Endothelial cell of umbilical vein (primary cell): ENCODE results near the gene HRH3. TPM values are rescaled to one million over a fixed set of nuclear protein-coding genes. Genes with fewer than 3 reads are reported as not detected.

Experiments used
- BruUV-seq: library from RNA; stranded (reverse); fragments of 400-500 nt; replicated peaks from 2 replicates; lab custom pipeline; 2021; lab: Mats Ljungman, UMichigan
- CTCF ChIA-PET: fragments of 300-600, 350-600 bp; sonication (Branson Sonifier 250); formaldehyde crosslinking; loops from one replicate; lab custom pipeline; 2021; ENCODE audit warnings: antibody characterized with exemption, inconsistent platforms; lab: Charles Lee
- POLR2A ChIA-PET: fragments of 300-600, 350-600 bp; sonication (Branson Sonifier 250); formaldehyde crosslinking; loops from one replicate; lab custom pipeline; 2021; ENCODE audit warnings: antibody characterized with exemption, inconsistent platforms; lab: Charles Lee
- DNase-seq: peaks from one replicate; pipeline ENCODE4 v3.0.0-alpha.2; 2011; ENCODE audit warnings: low read depth, low spot score
- FAIRE-seq: peaks from 2 replicates; lab custom pipeline; 2011; peaks lifted over from hg19 to GRCh38; lab: Jason Lieb, UNC
- H2AFZ ChIP-seq: 2 replicates; pipeline ENCODE4 v1.6.0; 2012; ENCODE audit warnings: low read depth, low read length, control low read depth, inconsistent platforms
- H3K27ac ChIP-seq: 2 replicates; pipeline ENCODE4 v1.5.1; 2011; ENCODE audit warnings: low read depth, mild to moderate bottlenecking, control low read depth, low read length, moderate library complexity; ENCODE audit not compliant: insufficient read depth
- H3K27me3 ChIP-seq, 2 experiments: 2 replicates each; pipeline versions ENCODE4 v1.6.0 to v1.6.1; 2011; ENCODE audit warnings: low read length in 2 of 2, mixed read lengths in 1 of 2; ENCODE audit not compliant: control insufficient read depth in 2 of 2, insufficient read depth in 2 of 2
- H3K36me3 ChIP-seq, 2 experiments: 2 replicates in 1 of 2; 3 replicates in 1 of 2; pipeline ENCODE4 v1.5.1; 2011; ENCODE audit warnings: low read length in 2 of 2, mild to moderate bottlenecking in 1 of 2, moderate library complexity in 1 of 2; ENCODE audit not compliant: control insufficient read depth in 2 of 2, insufficient read depth in 2 of 2; ENCODE audit errors: extremely low read depth in 1 of 2
- H3K4me1 ChIP-seq: 3 replicates; pipeline ENCODE4 v1.5.1; 2011; ENCODE audit warnings: mild to moderate bottlenecking, low read length; ENCODE audit not compliant: control insufficient read depth, insufficient read depth; ENCODE audit errors: extremely low read depth
- H3K4me2 ChIP-seq: 2 replicates; pipeline ENCODE4 v1.6.1; 2011; ENCODE audit warnings: low read length, control low read depth, mixed read lengths; ENCODE audit not compliant: insufficient read depth
- H3K4me3 ChIP-seq, 3 experiments: fragments of 200-600 bp in 1 of 3; sonication (generic), shearing (Covaris generic) in 1 of 3; replicated peaks in 1 of 3; 2 replicates each; pipeline ENCODE4 v1.5.1; 2011 to 2016; ENCODE audit warnings: control low read depth in 3 of 3, low read length in 3 of 3, mild to moderate bottlenecking in 2 of 3, inconsistent platforms in 1 of 3, low read depth in 1 of 3, moderate library complexity in 1 of 3; ENCODE audit not compliant: insufficient read depth in 1 of 3
- H3K79me2 ChIP-seq: 2 replicates; pipeline ENCODE4 v1.6.0; 2012; ENCODE audit warnings: low read length, inconsistent platforms; ENCODE audit not compliant: control insufficient read depth, insufficient read depth
- H3K9ac ChIP-seq: replicated peaks from 2 replicates; pipeline ENCODE3; 2011; ENCODE audit warnings: low read length, control low read depth; ENCODE audit not compliant: insufficient read depth; ENCODE audit errors: extremely low read depth
- H3K9me1 ChIP-seq: replicated peaks from 3 replicates; pipeline ENCODE4 v1.6.0; 2011; ENCODE audit warnings: mild to moderate bottlenecking, low read length; ENCODE audit not compliant: control insufficient read depth, insufficient read depth; ENCODE audit errors: extremely low read depth
- H3K9me3 ChIP-seq: replicated peaks from 2 replicates; pipeline ENCODE4 v1.5.1; 2012; ENCODE audit warnings: low read length, inconsistent platforms; ENCODE audit not compliant: control insufficient read depth, insufficient read depth
- H4K20me1 ChIP-seq: replicated peaks from 2 replicates; pipeline ENCODE3; 2011; ENCODE audit warnings: mild to moderate bottlenecking, low read length; ENCODE audit not compliant: control insufficient read depth, insufficient read depth; ENCODE audit errors: extremely low read depth
- EZH2 ChIP-seq: IDR thresholded peaks from 2 replicates; pipeline ENCODE4 v1.6.1; 2012; ENCODE audit warnings: borderline replicate concordance, low read depth, mild to moderate bottlenecking, moderate library complexity, low read length, inconsistent platforms; ENCODE audit not compliant: severe bottlenecking
- FOS ChIP-seq: IDR thresholded peaks from 2 replicates; pipeline ENCODE4 v1.6.1; 2011; ENCODE audit warnings: mild to moderate bottlenecking, low read length, moderate library complexity, borderline replicate concordance; ENCODE audit not compliant: insufficient read depth
- GATA2 ChIP-seq: IDR thresholded peaks from 2 replicates; pipeline ENCODE4 v1.7.0; 2011; ENCODE audit warnings: low read depth, mild to moderate bottlenecking, moderate library complexity, mixed read lengths, low read length; ENCODE audit not compliant: insufficient read length, insufficient read depth
- MYC ChIP-seq: IDR thresholded peaks from one replicate; pipeline ENCODE4 v1.6.1; 2011; ENCODE audit warnings: mild to moderate bottlenecking, low read depth, low read length
- POLR2A ChIP-seq: IDR thresholded peaks from 2 replicates; pipeline ENCODE4 v1.6.1; 2012; ENCODE audit warnings: low read depth, mild to moderate bottlenecking, control low read depth, low read length
- POLR2AphosphoS5 ChIP-seq: IDR thresholded peaks from 2 replicates; pipeline ENCODE4 v1.6.1; 2012; ENCODE audit warnings: low read depth, mild to moderate bottlenecking, control low read depth, low read length, moderate library complexity; ENCODE audit not compliant: insufficient read depth
- dilution Hi-C: fragments of 300-500 bp; cut with MboI; formaldehyde crosslinking; loops from one replicate; pipeline ENCODE4 v1.15.0; 2019; ENCODE audit warnings: low sequenced_read_pairs; ENCODE audit not compliant: extremely low pct_ligation_motif_present
- intact Hi-C: fragments of 100-400 bp; cut with micrococcal nuclease; formaldehyde crosslinking; loops from one replicate; pipeline ENCODE4 v1.10.0; 2022
- polyA plus RNA-seq, 4 experiments: library from polyadenylated mRNA; depleted of rRNA in 3 of 4; stranded (reverse) in 3 of 4; unstranded in 1 of 4; fragments of >200 nt; gene quantifications; 2 replicates each; pipeline versions ENCODE4 v1.2.1 to v1.2.3, GENCODE V29; 2011 to 2012; ENCODE audit warnings: missing spikeins in 1 of 4
- total RNA-seq: library from RNA; stranded (reverse); gene quantifications from 2 replicates; pipeline ENCODE4 v1.2.3, GENCODE V29; 2021
- TF ChIP-seq, protein P1 (sequence below): IDR thresholded peaks from 2 replicates; pipeline ENCODE4 v1.6.1; 2011; ENCODE audit not compliant: insufficient read depth, insufficient read length
- TF ChIP-seq, protein P2 (sequence below), 2 donors: IDR thresholded peaks; 1 replicate in 1 of 2; 2 replicates in 1 of 2; pipeline ENCODE4 v1.5.1; 2011; ENCODE audit warnings: low read length in 2 of 2, mild to moderate bottlenecking in 2 of 2, moderate library complexity in 2 of 2, control low read depth in 1 of 2, inconsistent platforms in 1 of 2, low read depth in 1 of 2; ENCODE audit not compliant: insufficient read depth in 1 of 2; ENCODE audit errors: extremely low read depth in 1 of 2

Gene HRH3
- total and polyA plus RNA-seq, 2 donors (not counting 3 experiments of a cell fraction or from before 2014, with no cell fraction given) = not detected

DNA sequence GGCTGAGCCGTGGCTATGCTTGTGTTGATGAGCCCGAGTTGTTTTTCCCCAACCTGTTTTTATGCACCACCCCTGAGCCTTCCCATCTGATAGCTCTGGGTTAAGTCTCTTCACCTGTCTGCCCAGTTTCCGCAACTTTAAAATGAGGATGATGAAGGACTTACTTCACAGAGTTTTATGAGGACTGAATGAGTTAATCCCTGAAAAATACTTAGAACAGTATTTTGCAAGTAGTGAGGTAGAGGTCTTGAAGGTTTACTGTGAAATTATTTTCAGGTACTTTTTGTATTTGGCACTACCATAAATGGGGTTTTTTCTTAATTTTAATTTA is 34.0 kb downstream of the HRH3 start:
- Histone ChIP-seq H4K20me1 (no peaks in the 10 kb centered on the region), H2AFZ (no peak overlapping the region), H3K4me3 (no peak overlapping the region), H3K36me3 (peaks cover 2 to 4% of the 10 kb centered on the region in 2 experiments), H3K4me2 (no peak overlapping the region), H3K9ac (no peak overlapping the region), H3K27me3 (no peaks in the 10 kb centered on the region), H3K9me3 (no peaks in the 10 kb centered on the region), H3K79me2 (peaks cover 25% of the 10 kb centered on the region), H3K9me1 (no peaks in the 10 kb centered on the region), H3K4me1 (peaks cover 23% of the 10 kb centered on the region), H3K27ac (no peak overlapping the region)
- no peak for FAIRE-seq
- no peak for TF ChIP-seq EZH2
- no peak for TF ChIP-seq POLR2A
- no peak for TF ChIP-seq FOS
- TF ChIP-seq, protein P1, sequence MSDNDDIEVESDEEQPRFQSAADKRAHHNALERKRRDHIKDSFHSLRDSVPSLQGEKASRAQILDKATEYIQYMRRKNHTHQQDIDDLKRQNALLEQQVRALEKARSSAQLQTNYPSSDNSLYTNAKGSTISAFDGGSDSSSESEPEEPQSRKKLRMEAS = no peak
- no peak for TF ChIP-seq MYC
- TF ChIP-seq GATA2 = no peak
- no peak for TF ChIP-seq POLR2AphosphoS5
- TF ChIP-seq, protein P2, sequence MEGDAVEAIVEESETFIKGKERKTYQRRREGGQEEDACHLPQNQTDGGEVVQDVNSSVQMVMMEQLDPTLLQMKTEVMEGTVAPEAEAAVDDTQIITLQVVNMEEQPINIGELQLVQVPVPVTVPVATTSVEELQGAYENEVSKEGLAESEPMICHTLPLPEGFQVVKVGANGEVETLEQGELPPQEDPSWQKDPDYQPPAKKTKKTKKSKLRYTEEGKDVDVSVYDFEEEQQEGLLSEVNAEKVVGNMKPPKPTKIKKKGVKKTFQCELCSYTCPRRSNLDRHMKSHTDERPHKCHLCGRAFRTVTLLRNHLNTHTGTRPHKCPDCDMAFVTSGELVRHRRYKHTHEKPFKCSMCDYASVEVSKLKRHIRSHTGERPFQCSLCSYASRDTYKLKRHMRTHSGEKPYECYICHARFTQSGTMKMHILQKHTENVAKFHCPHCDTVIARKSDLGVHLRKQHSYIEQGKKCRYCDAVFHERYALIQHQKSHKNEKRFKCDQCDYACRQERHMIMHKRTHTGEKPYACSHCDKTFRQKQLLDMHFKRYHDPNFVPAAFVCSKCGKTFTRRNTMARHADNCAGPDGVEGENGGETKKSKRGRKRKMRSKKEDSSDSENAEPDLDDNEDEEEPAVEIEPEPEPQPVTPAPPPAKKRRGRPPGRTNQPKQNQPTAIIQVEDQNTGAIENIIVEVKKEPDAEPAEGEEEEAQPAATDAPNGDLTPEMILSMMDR (IDR thresholded peaks at IDR 0.05; ENCODE audit: extremely low read depth in 1 of 2, insufficient read depth in 1 of 2, low read depth in 1 of 2, low read length in 2 of 2) = no peak
- no peak for DNase-seq
- BruUV-seq = no TSS peak
- intact Hi-C loops (loop anchor here (10.0 kb wide), 1 partner anchor 199 kb away; the partner anchor contains the start of gene RPS21), dilution Hi-C loops (no loop called here)
- CTCF ChIA-PET = no interaction called here
- POLR2A ChIA-PET = no interaction called here
